NCI-H187 (cell line): ENCODE data around the gene LMO3.
A peak's percentile ranks its signal among the peaks of the same experiment; 100 is the strongest.
"Not testable (repeated sequence)": the region's sequence is repeated elsewhere in the genome, so short reads cannot be mapped to it uniquely, and the experiment has no call there.

Source experiments
- DNase-seq, 2 experiments: peaks; one replicate each; lab custom pipeline; 2025; lab: John Stamatoyannopoulos, UW

Gene LMO3

GRCh38 chr12:16545836-16546235, 60.1 kb downstream of the LMO3 start:
- no peak for DNase-seq

GRCh38 chr12:16542586-16542985, 63.4 kb downstream of the LMO3 start:
- DNase-seq, result no peak

DNA sequence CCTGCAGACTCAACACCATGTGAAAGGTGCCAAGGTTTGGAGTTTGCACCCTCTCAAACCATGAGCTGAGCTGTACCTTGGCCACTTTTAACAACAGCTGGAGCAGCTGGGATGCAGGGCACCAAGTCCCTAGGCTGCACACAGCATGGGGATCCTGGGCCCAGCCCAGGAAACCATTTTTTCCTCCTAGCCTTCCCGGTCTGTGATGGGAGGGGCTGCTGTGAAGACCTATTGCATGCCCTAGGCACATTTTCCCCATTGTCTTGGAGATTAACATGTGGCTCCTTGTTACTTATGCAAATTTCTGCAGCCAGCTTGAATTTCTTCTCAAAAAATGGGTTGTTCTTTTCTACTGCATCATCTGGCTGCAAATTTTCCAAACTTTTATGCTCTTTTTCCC, 68.3 kb downstream of the LMO3 start:
- DNase-seq, result not testable (repeated sequence)

- DNase-seq, result peak; percentile 47 to 72
Observed at GRCh38 chr12:16531621-16532020, 74.3 kb downstream of the LMO3 start.

GRCh38 chr12:16530268-16530850, 75.6 kb downstream of the LMO3 start:
- DNase-seq, result no peak

DNA sequence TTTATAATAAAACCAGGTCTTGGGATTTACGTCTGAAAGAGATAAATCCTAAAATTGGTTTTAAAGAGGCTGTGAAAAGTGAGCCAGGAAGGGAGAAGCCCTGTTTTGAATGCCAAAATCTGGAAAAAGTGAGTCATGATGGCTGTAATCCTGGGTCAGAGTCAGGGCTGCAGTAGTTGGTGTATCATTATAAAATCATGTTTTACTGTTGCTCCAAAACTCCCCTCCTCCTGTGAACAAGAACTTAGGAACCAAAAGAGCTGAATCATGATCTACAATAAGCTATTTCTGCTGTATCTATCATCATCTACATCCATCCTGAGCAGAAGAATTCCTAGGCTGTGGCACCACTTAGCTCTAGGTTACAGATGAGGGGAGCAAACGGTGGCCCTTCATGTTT, 79.3 kb downstream of the LMO3 start:
- DNase-seq, result no peak

GRCh38 chr12:16524378-16524777, 81.6 kb downstream of the LMO3 start:
- no peak for DNase-seq

DNA sequence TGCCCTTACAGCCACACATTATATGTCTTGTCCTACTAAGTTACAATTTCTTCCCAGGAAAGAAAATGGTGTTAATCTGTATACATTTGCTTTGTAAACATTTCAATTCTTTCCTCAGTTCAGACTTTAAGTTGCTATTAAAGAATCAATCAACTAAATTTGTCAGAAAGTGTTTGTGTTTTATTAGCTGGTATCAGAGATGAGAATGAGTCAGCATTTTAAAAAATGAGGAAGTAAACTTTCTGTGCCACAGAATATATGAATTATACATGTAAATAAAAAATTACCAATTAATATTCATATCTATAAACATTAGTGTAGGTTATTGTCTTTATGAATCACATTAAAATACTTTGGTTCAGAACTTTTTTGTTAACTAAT, 82.0 kb downstream of the LMO3 start:
- DNase-seq, result no peak

GRCh38 chr12:16523284-16523950, 82.5 kb downstream of the LMO3 start:
- DNase-seq, result no peak

- DNase-seq, result no peak
Observed at GRCh38 chr12:16520328-16520727, 85.6 kb downstream of the LMO3 start.

- DNase-seq, result no peak
Observed at GRCh38 chr12:16515666-16516065, 90.3 kb downstream of the LMO3 start.

GRCh38 chr12:16513231-16513630, 92.7 kb downstream of the LMO3 start:
- DNase-seq, result no peak

- no peak for DNase-seq
Observed at GRCh38 chr12:16509411-16509810, 96.6 kb downstream of the LMO3 start.

DNA sequence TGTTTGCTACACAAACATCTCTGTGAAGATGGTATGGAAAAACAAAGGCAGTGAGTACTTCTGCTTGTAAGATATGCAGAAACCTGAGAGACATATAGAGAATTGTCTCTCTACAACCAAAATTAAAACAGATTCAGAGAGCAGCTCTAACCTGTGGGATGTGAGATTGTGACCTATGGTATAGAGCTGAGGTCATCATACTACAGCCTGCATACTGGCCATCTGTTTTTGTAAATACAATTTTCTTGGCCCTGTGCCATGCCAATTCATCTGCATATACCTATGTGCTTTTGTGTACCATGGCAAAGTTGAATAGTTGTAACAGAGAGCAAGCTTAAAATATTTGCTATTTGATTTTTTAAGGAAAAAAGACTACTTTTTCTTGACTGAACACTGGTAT, 99.6 kb downstream of the LMO3 start:
- no peak for DNase-seq

DNA sequence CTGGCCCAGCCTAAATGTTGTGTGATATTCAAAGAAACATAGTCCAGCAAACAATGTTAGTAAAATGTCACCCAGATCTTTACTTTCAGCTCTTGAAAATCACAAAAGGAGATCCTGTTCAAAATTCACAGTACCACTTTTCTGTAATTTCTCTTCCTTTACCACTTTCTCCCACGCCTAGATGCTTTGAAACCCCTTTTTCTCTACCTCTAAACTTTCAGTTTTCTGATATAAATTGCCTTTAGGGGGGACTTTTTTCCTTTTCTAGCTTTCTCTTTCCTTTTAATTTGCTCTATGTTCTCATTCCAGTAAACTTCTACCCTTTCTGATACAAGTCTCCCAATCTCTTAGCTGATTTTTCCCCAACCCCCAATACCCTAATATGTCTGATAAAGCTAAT, 101.8 kb downstream of the LMO3 start:
- no peak for DNase-seq

DNA sequence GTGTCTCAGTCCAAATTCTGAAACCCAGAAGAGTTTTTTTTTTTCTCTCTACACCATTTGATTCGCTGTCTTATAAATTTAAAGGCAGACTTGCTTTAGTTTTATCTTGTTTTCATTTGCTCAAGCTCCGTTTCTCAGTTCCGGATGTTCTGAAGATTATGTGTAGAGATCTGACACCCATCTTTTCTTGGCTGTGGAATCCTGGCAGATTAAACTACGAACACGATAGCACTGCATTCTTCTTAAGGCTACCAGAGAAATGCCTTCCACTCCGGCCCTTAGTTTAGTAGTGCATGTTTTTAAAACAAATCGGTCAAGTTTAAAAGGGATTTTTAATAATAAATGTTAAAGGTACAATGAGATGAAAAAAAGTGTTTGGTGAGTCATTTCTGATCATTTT, 106.4 kb downstream of the LMO3 start:
- no peak for DNase-seq
